ENCODE results near the gene SLC25A39. TPM values are rescaled to one million over a fixed set of nuclear protein-coding genes. Genes with fewer than 3 reads are reported as not detected.
"Not testable (repeated sequence)": the region's sequence is repeated elsewhere in the genome, so short reads cannot be mapped to it uniquely, and the experiment has no call there.

SLC25A39 gene
- total and polyA plus RNA-seq, 8 donors, result 50.7 to 155 (median 68.2) TPM

DNA sequence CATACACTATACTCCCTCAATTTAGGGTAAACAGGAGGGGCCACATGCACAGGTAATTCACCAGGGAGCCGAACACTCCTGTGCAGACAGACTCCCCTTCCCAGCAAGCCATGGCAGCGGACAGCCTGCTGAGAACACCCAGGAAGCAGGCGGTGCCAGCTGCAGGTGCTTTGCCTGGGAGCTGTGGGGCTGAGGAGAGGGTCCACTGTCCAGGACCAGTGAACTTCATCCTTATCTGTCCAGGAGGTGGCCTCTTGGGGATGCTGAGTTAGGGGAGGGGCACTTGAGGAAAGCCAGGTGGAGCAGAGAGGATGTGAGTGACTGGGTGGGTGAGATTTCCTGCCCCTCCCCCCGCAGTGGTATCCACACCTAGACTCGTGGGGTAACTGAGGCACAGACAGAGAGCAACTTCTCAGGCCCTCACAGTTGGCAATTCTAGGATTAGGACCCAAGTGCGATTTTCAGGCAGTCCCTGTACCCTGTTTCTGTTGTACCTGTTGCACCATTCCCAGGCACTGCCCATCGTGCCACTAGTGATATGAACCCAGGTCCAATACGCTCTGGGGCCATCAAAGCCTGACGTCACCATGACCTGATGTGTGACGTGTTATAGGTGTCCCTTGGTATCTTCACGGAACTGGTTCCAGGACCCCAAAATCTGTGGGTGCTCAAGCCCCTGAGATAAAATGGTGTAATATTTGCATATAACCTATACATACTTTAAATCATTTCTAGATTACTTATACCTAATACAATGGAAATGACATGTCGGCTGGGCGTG, 21.6 kb upstream of the SLC25A39 start:
- intact Hi-C loops (cut with DNase I), result loop anchor here in 1 of 3 donors (5.0 kb wide), 1 partner anchor 134 kb away; no protein-coding TSS in a partner anchor
- WGBS, 2 donors, result 59 to 63% methylated on average over 13 of the region's 13 CpGs
- no peak for TF ChIP-seq CTCF (IDR thresholded peaks at IDR 0.05)
- Histone ChIP-seq H3K9me3 (no peaks in the 10 kb centered on the region), H3K27ac (peak overlapping the region in 2 of 4 donors; percentile 84 to 87), H3K4me1 (peaks cover 0 to 9% (median 0%) of the 10 kb centered on the region in 3 donors), H3K36me3 (peaks cover 0 to 6% (median 4%) of the 10 kb centered on the region in 3 donors), H3K27me3 (no peaks in the 10 kb centered on the region), H3K4me3 (peak overlapping the region in 3 of 4 donors; percentile 77 to 90 (median 90))
- no peak for FAIRE-seq
- peak in 2 of 6 donors; percentile 27 to 63 for DNase-seq
- ATAC-seq, result no peak

- WGBS, 2 donors, result 0 to 1% methylated on average over 21 of the region's 21 CpGs
- H3K9me3 ChIP-seq, result no peaks in the 10 kb centered on the region
- no peaks in the 10 kb centered on the region for H3K36me3 ChIP-seq
- peak overlapping the region; percentile 77 to 90 (median 86) for H3K4me3 ChIP-seq
- TF ChIP-seq CTCF (IDR thresholded peaks at IDR 0.05), result peak in 2 of 4 donors; percentile 7 to 18
- no peak for FAIRE-seq
- no peaks in the 10 kb centered on the region for H3K27me3 ChIP-seq
- DNase-seq, result peak in 5 of 6 donors; percentile 45 to 61 (median 51)
- peaks cover 0 to 9% (median 0%) of the 10 kb centered on the region in 3 donors for H3K4me1 ChIP-seq
- intact Hi-C loops (cut with DNase I), result loop anchor here in 1 of 3 donors (5.0 kb wide), 1 partner anchor 133 kb away; no protein-coding TSS in a partner anchor
- peak overlapping the region; percentile 64 to 87 (median 81) for H3K27ac ChIP-seq
- ATAC-seq, result peak; percentile 25 to 57 (median 46)
Measured at GRCh38 chr17:44345454-44346026, 20.9 kb upstream of the SLC25A39 start.

DNA sequence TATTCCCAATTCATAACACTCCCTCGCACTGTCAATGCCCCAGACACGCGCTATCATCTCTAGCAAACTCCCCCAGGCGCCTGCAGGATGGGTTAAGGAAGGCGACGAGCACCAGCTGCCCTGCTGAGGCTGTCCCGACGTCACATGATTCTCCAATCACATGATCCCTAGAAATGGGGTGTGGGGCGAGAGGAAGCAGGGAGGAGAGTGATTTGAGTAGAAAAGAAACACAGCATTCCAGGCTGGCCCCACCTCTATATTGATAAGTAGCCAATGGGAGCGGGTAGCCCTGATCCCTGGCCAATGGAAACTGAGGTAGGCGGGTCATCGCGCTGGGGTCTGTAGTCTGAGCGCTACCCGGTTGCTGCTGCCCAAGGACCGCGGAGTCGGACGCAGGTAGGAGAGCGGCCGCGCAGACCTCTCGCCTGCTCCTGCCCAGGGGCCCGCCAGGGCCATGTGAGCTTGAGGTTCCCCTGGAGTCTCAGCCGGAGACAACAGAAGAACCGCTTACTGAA, 20.4 kb upstream of the SLC25A39 start, which contains the start of gene GRN:
Gene GRN, plus strand, starts transcription at position 364 of the 515 bp plus-strand sequence. CDS start 3,863 bp downstream, outside the sequence.
- Histone ChIP-seq H3K4me3 (peak within 1 kb of the TSS; percentile 77 to 90 (median 86)), H3K27ac (peak within 1 kb of the TSS; percentile 64 to 87 (median 81)), H3K27me3 (no peaks in the 10 kb centered on the region), H3K36me3 (no peaks in the 10 kb centered on the region), H3K9me3 (no peaks in the 10 kb centered on the region), H3K4me1 (peaks cover 0 to 9% (median 0%) of the 10 kb centered on the region in 3 donors)
- ATAC-seq, result peak; percentile 97 to 99 (median 98)
- intact Hi-C loops (cut with DNase I), result loop anchor here in 1 of 3 donors (5.0 kb wide), 1 partner anchor 133 kb away; no protein-coding TSS in a partner anchor
- 1% methylated on average over 26 of the region's 26 CpGs for WGBS, 2 donors
- peak; percentile 94 for FAIRE-seq
- peak; percentile 87 to 96 (median 96) for DNase-seq
- TF ChIP-seq CTCF (IDR thresholded peaks at IDR 0.05), result no peak

DNA sequence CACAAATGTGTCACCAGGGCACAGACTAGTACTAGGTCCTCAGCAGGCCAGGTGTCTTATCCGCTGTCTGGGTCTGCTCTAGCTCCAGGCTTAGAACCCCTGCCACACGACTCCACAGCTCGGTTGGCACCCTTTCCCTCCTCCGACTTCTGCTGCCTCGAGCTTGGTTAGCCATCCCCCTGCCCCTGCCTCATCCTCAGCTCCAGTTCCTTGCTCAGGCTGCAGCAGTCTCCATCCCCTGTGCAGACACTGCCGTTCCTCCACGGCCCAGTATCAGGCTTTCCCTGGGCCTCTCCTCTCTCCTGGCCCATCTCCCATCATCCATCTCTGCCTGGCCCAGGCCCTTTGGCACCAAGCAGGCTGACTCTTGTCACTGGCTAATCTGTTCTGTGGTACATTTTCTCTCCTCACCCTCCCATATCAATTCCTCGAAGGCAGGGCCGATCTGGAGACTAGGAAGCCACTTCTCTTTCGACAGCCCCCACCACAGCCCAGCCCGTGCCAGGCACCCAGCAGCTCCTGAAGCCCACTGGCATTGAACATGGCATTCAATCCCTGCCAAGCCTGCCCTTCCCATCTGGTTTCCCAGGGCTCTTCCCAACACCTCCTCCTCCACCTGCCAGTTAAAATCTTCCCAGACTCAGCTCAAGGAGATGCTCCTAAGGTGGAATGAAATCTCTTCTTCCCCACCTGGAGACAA, 19.0 kb upstream of the SLC25A39 start:
- no peaks in the 10 kb centered on the region for H3K36me3 ChIP-seq
- intact Hi-C loops (cut with DNase I), result no loop called here
- 57 to 67% methylated on average over 11 of the region's 11 CpGs for WGBS, 2 donors
- no peaks in the 10 kb centered on the region for H3K9me3 ChIP-seq
- ATAC-seq, result no peak
- no peaks in the 10 kb centered on the region for H3K27me3 ChIP-seq
- no peak for FAIRE-seq
- DNase-seq, result peak in 2 of 6 donors; percentile 26 to 51
- no peak for TF ChIP-seq CTCF (IDR thresholded peaks at IDR 0.05)
- no peak overlapping the region for H3K27ac ChIP-seq
- H3K4me3 ChIP-seq, result no peak overlapping the region
- peaks cover 0 to 9% (median 0%) of the 10 kb centered on the region in 3 donors for H3K4me1 ChIP-seq

DNA sequence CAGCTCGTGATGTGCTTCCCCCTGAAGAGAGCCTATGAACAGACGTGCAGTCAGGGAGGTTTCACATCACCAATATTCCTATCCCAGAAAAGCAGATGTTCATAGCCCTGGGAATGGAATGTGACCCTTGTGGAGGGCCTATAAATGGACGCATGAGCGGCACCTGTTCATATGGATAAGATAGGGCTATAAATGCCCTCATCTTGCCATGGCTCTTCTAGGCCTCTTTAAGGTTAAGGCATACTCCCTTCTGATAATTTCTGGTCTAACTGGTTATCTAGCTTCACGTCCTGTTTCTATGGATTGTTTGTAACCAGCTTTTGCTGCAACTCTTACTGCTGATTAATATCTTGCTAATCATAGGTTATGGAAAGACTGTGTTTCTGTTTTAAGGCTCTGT, 15.9 kb upstream of the SLC25A39 start:
- FAIRE-seq; H3K9me3 ChIP-seq; intact Hi-C loops (cut with DNase I); H3K36me3 ChIP-seq; H3K4me1 ChIP-seq; H3K27ac ChIP-seq; H3K27me3 ChIP-seq; DNase-seq; ATAC-seq; H3K4me3 ChIP-seq: not testable (repeated sequence)
- WGBS, 2 donors, result 65 to 68% methylated on average over 5 of the region's 5 CpGs
